HG03108 (cell line): ENCODE results near the gene MLYCD.
"Not testable (repeated sequence)": the region's sequence is repeated elsewhere in the genome, so short reads cannot be mapped to it uniquely, and the experiment has no call there.

ENCODE experiments used
- ATAC-seq: cut with Tn5 transposase; IDR thresholded peaks from one replicate; pipeline ENCODE4 v1.9.1; 2021; ENCODE audit warnings: moderate library complexity; ENCODE audit not compliant: unreplicated experiment

The MLYCD gene

GRCh38 chr16:83939266-83939855 is 40.4 kb downstream of the MLYCD start:
- no peak for ATAC-seq

DNA sequence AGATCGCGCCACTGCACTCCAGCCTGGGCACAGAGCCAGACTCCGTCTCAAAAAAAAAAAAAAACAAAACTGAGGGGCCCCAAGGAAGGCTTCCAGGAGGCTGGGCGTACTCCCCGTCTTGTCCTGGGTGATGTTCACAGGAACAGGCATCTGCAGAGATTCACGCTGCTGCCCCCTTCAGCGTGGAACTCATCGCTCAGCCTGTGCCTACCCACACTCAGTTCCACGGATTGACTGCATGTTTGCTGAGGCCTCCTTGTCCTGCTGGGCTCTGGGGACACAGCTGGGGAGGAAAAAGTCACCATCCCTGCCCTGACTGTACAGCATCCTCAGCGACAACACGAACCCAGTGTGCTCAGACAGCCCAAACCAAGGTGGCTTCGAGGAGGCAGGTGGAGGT is 41.2 kb downstream of the MLYCD start:
- no peak for ATAC-seq

GRCh38 chr16:83940630-83941378 is 41.9 kb downstream of the MLYCD start:
- ATAC-seq, result no peak

DNA sequence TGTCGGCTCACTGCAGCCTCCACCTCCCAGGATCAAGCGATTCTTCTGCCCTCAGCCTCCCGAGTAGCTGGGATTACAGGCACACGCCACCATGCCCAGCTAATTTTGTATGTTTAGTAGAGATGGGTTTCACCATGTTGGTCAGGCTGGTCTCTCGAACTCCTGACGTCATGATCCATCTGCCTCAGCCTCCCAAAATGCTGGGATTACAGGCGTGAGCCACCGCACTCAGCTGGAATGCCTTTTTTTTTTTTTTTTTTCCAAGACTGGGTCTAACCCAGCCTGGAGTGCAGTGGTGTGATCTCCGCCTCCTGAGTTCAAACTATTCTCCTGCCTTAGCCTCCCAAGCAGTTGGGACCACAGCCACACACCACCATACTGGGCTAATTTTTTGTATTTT is 42.6 kb downstream of the MLYCD start:
- ATAC-seq, result not testable (repeated sequence)

DNA sequence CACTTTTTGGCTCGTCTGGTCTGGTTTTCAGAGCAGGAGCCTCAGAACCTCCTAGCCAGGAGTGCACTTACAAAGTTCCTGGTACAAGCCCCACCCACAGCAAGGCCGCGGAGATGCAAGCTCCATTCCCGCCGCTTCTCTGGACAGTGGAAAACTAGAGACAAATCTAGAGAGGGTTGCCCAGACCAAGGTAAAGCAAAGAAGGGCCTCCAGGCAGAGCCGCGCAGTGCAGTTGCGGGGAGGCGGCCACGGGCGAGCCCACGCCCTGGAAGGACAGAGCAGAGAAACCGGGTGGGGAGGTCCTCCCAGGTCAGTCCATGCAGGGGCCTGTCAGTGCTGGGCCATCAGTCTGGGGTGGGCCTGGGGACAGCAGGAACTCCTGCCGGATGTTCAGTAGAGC is 43.2 kb downstream of the MLYCD start:
- ATAC-seq, result no peak

DNA sequence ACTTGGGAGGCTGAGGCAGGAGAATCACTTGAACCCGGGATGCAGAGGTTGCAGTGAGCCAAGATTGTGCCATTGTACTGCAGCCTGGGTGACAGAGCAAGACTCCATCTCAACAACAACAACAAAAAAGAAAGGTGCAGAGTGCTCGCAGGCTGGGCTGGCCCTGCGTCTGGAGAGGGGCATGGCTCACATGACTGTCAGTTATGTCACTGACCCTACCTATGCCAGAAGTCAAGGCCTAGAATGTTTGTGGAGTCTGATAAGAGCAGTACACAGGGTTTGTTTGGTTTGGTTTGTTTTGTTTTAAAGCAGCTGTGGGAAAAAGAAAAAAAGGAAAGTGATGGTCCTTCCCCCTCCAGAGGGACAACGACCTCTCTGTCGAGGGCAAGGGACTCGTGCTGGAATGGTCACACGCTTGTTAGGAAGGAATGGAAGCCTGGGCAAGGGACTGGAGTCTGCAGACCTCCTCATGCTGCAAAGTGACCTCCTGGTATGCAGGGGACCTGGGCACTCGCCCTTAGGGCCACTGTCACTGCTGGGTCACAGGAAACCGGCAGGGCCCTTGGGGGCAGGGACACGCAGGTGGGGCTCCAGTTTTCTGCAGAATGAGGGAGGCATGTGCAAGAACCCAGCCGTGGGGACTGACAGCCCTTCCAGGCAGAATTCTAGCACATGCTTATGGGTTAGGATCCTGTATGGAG is 44.0 kb downstream of the MLYCD start:
- no peak for ATAC-seq

- no peak for ATAC-seq
Measured at GRCh38 chr16:83943516-83944050, 44.7 kb downstream of the MLYCD start.

DNA sequence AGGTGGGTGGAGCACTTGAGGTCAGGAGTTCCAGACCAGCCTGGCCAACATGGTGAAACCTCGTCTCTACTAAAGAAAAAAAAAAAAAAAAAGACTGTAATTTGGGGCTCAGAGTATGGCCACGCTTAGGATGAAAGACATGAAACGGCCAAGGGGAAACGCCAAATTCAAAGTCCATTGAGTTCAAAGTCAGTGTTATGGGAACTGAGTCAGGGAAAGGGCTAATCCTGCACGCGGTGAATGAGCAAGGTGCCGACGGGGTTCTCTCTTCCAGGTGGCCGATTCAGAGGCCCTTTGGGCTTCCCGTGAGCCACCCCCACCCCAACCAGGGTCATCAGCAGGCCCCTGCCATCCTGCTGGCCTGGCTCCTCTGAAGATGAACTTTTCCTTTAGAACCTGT is 46.7 kb downstream of the MLYCD start:
- no peak for ATAC-seq

DNA sequence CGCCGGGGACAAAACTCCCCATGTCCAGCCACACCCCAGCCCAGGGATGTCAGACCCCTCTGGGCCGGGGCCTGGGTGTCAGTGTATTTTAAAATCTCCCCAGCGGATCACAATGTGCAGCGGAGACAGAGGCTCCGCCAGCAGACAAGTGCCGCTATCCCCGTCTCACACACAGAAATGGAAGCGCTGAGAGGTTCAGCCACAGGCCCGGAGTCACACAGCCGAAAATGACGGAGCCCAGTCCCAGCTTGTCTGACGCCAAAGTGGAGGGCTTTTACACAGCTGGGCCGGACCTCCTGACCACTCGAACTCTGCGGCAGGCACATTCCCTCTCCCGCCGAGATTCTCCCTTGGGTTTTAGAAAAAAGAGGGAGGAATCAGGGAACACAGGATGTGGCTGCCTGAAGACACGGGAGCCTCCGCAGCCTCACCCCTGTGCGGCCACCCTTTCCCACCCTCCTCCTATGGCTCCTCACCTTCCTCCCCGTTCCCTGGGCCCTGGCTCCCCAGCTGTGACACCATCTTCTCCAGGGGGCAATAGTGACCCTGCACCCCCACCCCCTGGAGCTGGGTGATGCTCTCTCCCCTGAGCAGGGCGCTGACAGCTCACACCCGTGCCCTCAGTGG is 47.4 kb downstream of the MLYCD start:
- ATAC-seq, result no peak

GRCh38 chr16:83946781-83947566 is 48.1 kb downstream of the MLYCD start:
- no peak for ATAC-seq

DNA sequence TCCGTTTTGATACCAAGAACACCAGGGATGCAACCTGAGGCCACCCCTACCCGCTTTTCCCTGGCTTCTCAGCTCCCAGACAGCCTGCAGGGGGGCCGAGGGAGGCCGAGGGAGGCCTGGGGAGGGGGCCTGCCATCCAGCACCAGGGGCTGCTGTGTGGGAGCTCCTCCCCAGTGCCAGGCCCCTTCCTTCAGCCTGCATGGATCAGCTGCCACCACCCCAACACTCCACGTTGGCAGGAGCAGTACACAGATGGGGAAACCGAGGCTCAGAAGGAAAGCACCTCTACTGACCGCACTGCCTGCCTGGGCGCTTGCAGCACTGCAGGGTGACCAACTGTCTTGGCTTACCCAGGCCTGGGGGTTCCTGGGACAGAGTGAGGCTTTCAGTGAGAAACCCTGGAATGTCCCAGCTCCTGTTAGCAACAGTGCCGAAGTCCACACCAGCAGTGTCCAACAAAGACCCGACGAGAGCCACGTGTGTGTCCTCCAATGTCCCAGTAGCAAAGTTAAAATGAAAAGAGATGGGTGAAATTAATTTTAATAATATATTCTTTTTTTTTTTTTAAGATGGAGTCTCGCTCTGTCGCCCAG is 48.8 kb downstream of the MLYCD start:
- no peak for ATAC-seq

GRCh38 chr16:83948914-83949723 is 50.2 kb downstream of the MLYCD start:
- no peak for ATAC-seq

DNA sequence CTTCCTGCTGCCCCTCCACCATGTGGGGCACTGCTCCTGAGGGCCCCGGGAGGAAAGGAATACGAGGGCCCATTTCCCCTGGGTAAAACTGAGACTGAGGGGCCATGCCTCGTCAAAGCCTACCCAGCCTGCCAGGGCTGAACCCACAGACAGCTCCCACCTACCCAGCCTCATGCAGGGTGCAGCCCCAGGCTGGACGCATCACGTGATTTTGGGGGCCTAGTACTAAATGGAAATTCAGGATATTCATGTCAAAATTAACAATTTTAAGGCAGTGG is 50.7 kb downstream of the MLYCD start:
- ATAC-seq, result no peak

DNA sequence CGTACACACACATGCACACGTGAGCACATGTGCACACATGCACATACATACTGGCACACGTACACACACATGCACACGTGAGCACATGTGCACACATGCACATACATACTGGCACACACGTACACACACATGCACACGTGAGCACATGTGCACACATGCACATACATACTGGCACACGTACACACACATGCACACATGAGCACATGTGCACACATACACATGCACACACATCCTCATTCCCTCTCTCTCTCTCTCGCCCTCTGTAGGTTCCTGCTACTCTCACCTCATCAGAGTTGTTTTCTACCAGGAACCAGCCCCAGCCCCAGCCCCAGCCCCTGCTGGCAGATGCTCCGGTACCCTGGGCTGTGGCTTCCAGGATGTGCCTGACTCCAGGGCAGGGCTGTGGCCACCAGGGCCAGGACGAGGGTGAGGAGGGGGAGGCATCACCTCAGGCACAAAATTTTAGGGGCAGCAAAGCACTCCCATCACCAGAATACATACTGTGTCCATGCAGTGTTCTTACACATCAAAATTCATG is 52.0 kb downstream of the MLYCD start:
- ATAC-seq, result not testable (repeated sequence)

- ATAC-seq, result no peak
Measured at GRCh38 chr16:83951544-83951943, 52.6 kb downstream of the MLYCD start.

GRCh38 chr16:83952587-83952939 is 53.6 kb downstream of the MLYCD start:
- no peak for ATAC-seq

GRCh38 chr16:83952940-83953795 is 54.3 kb downstream of the MLYCD start, which contains the start of gene OSGIN1:
OSGIN1 (plus strand) TSS chr16:83953240; CDS start chr16:83957672, 4,432 bp downstream.
- ATAC-seq, result peak; percentile 72

DNA sequence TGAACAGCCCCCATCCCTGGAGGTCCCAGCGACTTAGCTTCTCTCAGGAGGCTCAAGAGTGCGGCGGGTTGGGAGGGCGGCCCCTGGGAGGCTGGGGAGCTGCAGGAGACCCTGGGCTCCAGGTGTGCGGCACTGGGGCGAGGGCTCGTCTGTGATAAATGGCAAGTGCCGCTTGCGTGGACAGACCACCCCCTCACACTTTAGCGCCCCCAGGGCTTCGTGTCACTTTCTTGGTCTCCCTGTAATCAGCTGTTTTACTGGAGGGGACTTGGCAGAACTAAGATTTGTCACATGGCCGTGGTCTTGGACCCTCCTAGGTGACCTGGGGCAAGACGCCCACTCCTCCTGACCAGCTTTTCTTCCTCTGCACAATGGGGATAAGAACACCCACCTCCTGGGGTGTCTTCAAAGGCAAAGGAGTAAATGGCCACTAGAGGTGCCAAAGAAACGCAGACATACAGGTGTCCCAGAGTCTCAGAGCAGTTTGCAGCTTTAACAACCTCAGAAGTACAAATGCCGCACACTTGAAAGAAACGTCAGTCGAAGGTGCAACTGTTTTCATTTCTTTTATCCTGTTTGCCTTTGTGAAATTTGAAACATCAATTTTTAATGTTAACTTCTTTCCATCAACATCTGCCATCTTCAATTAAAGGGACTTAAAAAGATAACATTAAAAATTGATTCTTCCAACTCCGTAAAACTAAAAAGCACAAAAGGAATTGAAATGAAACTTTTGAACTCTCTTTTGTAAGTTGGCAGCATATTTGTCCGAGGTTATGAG is 55.1 kb downstream of the MLYCD start:
- ATAC-seq, result no peak
